ENCODE data around the gene IQCK. TPM values are rescaled to one million over a fixed set of nuclear protein-coding genes. Genes with fewer than 3 reads are reported as not detected.

Gene IQCK
- total RNA-seq, 1 donor from 2014 or later, result 0.71 TPM

Other genes starting within 250 kb of the IQCK start
- 26.1 and 29.4 TPM in 2 replicates for gene GDE1, start 196.2 kb upstream of the IQCK start, total RNA-seq
- gene CCP110, start 194.3 kb upstream of the IQCK start, total RNA-seq, result 30.8 and 39.1 TPM in 2 replicates
- gene VPS35L, start 162.6 kb upstream of the IQCK start, total RNA-seq, result 48.7 and 57.5 TPM in 2 replicates
- gene KNOP1, start within 50 bp of the IQCK start, total RNA-seq, result 21.2 and 21.8 TPM in 2 replicates
- gene GPRC5B, start 166.6 kb downstream of the IQCK start, total RNA-seq, result 0.22 TPM in 1 of 2 replicates, not detected in the other